Endodermal cell (in vitro differentiated cells): ENCODE results near the gene ERCC3. TPM values are rescaled to one million over a fixed set of nuclear protein-coding genes. Genes with fewer than 3 reads are reported as not detected.

Source experiments
- DNase-seq: peaks from one replicate; pipeline ENCODE4 v3.0.0-alpha.2; 2017
- H3K27ac ChIP-seq: 2 replicates; pipeline ENCODE4 v1.5.1; 2013; ENCODE audit warnings: mild to moderate bottlenecking, low read depth, low read length, moderate library complexity
- H3K27me3 ChIP-seq: 2 replicates; pipeline ENCODE4 v1.6.1; 2013; ENCODE audit warnings: mild to moderate bottlenecking, low read length, moderate library complexity; ENCODE audit not compliant: insufficient read depth, control insufficient read depth, poor library complexity, severe bottlenecking
- H3K36me3 ChIP-seq: 2 replicates; pipeline ENCODE4 v1.7.0; 2013; ENCODE audit warnings: mild to moderate bottlenecking, low read length, moderate library complexity; ENCODE audit not compliant: control insufficient read depth, insufficient read depth
- H3K4me1 ChIP-seq: one replicate; pipeline ENCODE4 v1.7.0; 2013; ENCODE audit warnings: low read length; ENCODE audit not compliant: control insufficient read depth, insufficient read depth
- H3K4me3 ChIP-seq: 2 replicates; pipeline ENCODE4 v1.5.1; 2013; ENCODE audit warnings: mild to moderate bottlenecking, low read length, moderate library complexity
- H3K9ac ChIP-seq: 2 replicates; pipeline ENCODE4 v1.6.1; 2013; ENCODE audit warnings: mild to moderate bottlenecking, low read length, moderate library complexity; ENCODE audit not compliant: poor library complexity, severe bottlenecking; ENCODE audit errors: extremely low read depth
- H3K9me3 ChIP-seq: 2 replicates; pipeline ENCODE4 v1.6.1; 2013; ENCODE audit warnings: mild to moderate bottlenecking, low read length, moderate library complexity; ENCODE audit not compliant: control insufficient read depth
- H3K27ac Mint-ChIP-seq: 2 replicates; pipeline ENCODE4 v1.8.0; 2020; ENCODE audit warnings: mixed read lengths
- H3K27me3 Mint-ChIP-seq: 2 replicates; pipeline ENCODE4 v1.8.0; 2021; ENCODE audit warnings: mild to moderate bottlenecking, mixed read lengths; ENCODE audit not compliant: insufficient read depth
- H3K36me3 Mint-ChIP-seq: 2 replicates; pipeline ENCODE4 v1.8.0; 2020; ENCODE audit warnings: low read depth, mixed read lengths
- H3K4me1 Mint-ChIP-seq: 2 replicates; pipeline ENCODE4 v1.8.0; 2020; ENCODE audit warnings: mixed read lengths
- H3K4me3 Mint-ChIP-seq: 2 replicates; pipeline ENCODE4 v1.8.0; 2020; ENCODE audit warnings: mild to moderate bottlenecking, moderate library complexity, mixed read lengths
- H3K9me3 Mint-ChIP-seq: 2 replicates; pipeline ENCODE4 v1.8.0; 2020; ENCODE audit warnings: mild to moderate bottlenecking, mixed read lengths
- WGBS, 2 experiments: methylation state at CpG; one replicate each; pipeline versions ENCODE4 v1.1.5 to v1.1.7; 2013; ENCODE audit warnings: missing lambda C conversion rate in 2 of 2, mixed read lengths in 1 of 2; ENCODE audit not compliant: insufficient coverage in 1 of 2, insufficient read length in 1 of 2; 5-methylcytosine and 5-hydroxymethylcytosine counted together
- total RNA-seq, 2 donors: library from RNA; stranded (reverse); fragmentation: NEBNext Ultra II Directional in 1 of 2; extraction: Animal tissue kit (Norgen Biotek cat#: 25700) in 1 of 2; gene quantifications; 2 replicates in 1 of 2; 3 replicates in 1 of 2; pipeline ENCODE4 v1.2.1, GENCODE V29; 2021
- TF ChIP-seq, protein P1 (sequence below): fragments of 200-600 bp; sonication (generic); conservative IDR thresholded peaks from 2 replicates; pipeline ENCODE4 v1.5.0; 2021; ENCODE audit warnings: antibody characterized with exemption, mild to moderate bottlenecking

Gene ERCC3
- total RNA-seq, 2 donors from 2014 or later, result 64.5 to 72.6 TPM

DNA sequence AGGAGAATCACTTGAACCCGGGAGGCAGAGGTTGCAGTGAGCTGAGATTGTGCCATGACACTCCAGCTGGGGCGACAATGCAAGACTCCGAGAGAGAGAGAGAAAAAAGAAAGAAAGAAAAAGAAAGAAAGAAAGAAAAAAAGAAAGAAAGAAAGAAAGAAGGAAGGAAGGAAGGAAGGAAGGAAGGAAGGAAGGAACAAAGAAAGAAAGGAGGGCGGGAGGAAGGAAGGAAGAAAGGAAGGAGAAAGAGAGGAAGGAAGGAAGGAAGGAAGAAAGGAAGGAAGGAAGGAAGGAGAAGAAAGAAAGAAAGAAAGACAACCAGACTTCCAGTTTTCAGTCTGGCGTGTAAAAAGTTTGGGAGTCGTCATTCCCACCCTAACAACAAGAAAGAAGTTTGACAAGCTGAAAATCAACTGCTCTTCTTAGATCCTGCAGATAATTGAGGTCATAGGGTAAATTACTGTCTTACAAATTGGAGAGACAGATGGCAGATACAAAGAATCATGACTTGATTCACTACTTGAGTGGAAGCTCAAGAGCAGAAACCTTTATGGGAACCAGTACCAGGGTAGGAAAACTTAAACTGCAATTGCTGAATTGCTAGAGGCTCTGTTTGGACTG, 58.8 kb downstream of the ERCC3 start:
- Histone ChIP-seq H3K36me3 (no peaks in the 10 kb centered on the region), H3K27ac (no peak overlapping the region), H3K9me3 (peaks cover 14% of the 10 kb centered on the region), H3K4me1 (no peaks in the 10 kb centered on the region), H3K4me3 (no peak overlapping the region), H3K9ac (no peak overlapping the region), H3K27me3 (no peaks in the 10 kb centered on the region)
- TF ChIP-seq, protein P1, sequence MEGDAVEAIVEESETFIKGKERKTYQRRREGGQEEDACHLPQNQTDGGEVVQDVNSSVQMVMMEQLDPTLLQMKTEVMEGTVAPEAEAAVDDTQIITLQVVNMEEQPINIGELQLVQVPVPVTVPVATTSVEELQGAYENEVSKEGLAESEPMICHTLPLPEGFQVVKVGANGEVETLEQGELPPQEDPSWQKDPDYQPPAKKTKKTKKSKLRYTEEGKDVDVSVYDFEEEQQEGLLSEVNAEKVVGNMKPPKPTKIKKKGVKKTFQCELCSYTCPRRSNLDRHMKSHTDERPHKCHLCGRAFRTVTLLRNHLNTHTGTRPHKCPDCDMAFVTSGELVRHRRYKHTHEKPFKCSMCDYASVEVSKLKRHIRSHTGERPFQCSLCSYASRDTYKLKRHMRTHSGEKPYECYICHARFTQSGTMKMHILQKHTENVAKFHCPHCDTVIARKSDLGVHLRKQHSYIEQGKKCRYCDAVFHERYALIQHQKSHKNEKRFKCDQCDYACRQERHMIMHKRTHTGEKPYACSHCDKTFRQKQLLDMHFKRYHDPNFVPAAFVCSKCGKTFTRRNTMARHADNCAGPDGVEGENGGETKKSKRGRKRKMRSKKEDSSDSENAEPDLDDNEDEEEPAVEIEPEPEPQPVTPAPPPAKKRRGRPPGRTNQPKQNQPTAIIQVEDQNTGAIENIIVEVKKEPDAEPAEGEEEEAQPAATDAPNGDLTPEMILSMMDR, result no peak
- peaks cover 14% of the 10 kb centered on the region for H3K9me3 Mint-ChIP-seq
- 90 to 94% methylated on average over 2 to 6 of the region's 6 CpGs for WGBS, 2 experiments
- no peak overlapping the region for H3K27ac Mint-ChIP-seq
- no peaks in the 10 kb centered on the region for H3K36me3 Mint-ChIP-seq
- H3K4me1 Mint-ChIP-seq, result no peaks in the 10 kb centered on the region
- no peak overlapping the region for H3K4me3 Mint-ChIP-seq
- no peak for DNase-seq
- H3K27me3 Mint-ChIP-seq, result peaks cover 1% of the 10 kb centered on the region

DNA sequence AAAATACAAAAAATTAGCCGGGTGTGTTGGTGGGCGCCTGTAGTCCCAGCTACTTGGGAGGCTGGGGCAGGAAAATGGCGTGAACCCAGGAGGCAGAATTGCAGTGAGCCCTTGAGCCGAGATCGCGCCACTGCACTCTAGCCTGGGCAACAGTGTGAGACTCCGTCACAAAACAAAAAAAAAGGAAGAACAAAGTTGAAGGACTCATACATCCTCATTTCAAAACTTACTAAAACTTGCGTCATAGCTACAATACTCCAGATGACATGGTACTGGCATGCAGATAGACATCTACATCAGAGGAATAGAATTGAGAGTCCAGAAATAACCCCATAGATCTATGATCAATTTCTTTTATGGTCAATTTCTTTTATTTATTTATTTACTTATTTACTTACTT, 60.2 kb downstream of the ERCC3 start:
- H3K9me3 ChIP-seq, result peaks cover 14% of the 10 kb centered on the region
- Mint-ChIP-seq H3K4me3 (no peak overlapping the region), H3K9me3 (peaks cover 14% of the 10 kb centered on the region), H3K4me1 (no peaks in the 10 kb centered on the region), H3K36me3 (no peaks in the 10 kb centered on the region), H3K27ac (no peak overlapping the region), H3K27me3 (peaks cover 1% of the 10 kb centered on the region)
- H3K27me3 ChIP-seq, result no peaks in the 10 kb centered on the region
- no peak for DNase-seq
- no peak overlapping the region for H3K4me3 ChIP-seq
- H3K9ac ChIP-seq, result no peak overlapping the region
- WGBS, 2 experiments, result 96 to 100% methylated on average over 3 to 8 of the region's 8 CpGs
- no peaks in the 10 kb centered on the region for H3K4me1 ChIP-seq
- TF ChIP-seq, protein P1, result no peak
- no peaks in the 10 kb centered on the region for H3K36me3 ChIP-seq
- H3K27ac ChIP-seq, result no peak overlapping the region

DNA sequence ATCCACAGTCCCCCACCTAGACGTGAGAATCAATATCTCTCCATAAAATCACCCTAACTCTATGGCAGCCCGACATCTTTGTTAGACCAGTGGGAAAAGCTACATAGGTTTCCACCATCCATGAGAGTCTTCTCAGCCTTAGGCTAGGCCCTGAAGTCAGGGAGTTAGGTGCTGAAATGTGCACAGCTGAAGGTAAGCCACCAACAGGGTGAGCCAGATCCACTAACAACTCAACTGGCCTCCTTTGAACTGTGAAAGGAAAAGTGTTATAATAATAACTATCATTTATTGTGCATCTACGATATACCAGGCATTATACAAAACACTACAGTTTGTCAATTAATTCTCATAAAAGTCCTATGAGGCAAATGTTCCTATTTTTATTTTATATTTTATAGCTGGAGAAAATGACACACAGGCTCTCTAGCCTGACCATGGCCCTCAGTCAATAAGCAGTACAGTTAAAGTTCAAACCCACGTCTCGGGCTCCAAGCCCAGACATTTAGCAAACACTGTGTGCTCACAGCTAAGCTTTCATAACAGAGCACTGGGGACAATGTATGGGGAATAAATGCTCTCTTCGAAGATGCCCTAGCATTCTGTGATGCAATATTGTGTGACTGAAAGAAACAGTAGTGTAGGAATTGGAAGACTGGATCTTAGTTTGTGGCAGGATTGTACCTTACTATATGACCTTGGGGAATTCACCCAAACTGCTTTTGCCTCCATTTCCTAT, 62.6 kb downstream of the ERCC3 start:
- Histone ChIP-seq H3K4me1 (no peaks in the 10 kb centered on the region), H3K4me3 (no peak overlapping the region), H3K9me3 (no peaks in the 10 kb centered on the region), H3K27me3 (no peaks in the 10 kb centered on the region), H3K27ac (no peak overlapping the region), H3K9ac (no peak overlapping the region), H3K36me3 (no peaks in the 10 kb centered on the region)
- 92 to 100% methylated on average over 4 to 6 of the region's 6 CpGs for WGBS, 2 experiments
- Mint-ChIP-seq H3K27me3 (no peaks in the 10 kb centered on the region), H3K27ac (no peak overlapping the region), H3K4me3 (no peak overlapping the region), H3K4me1 (peaks cover 7% of the 10 kb centered on the region), H3K9me3 (peaks cover 4% of the 10 kb centered on the region), H3K36me3 (no peaks in the 10 kb centered on the region)
- DNase-seq, result no peak
- TF ChIP-seq, protein P1, result no peak
